Measurements from ENCODE around the gene COX8A. TPM values are rescaled to one million over a fixed set of nuclear protein-coding genes. Genes with fewer than 3 reads are reported as not detected.

The COX8A gene
- polyA plus RNA-seq, 3 donors, result 354 to 588 (median 526) TPM

- peak overlapping the region in 5 of 7 donors; percentile 24 to 85 (median 49) for H3K27ac Mint-ChIP-seq
- no peaks in the 10 kb centered on the region for H3K36me3 Mint-ChIP-seq
- 9% methylated on average over 37 of the region's 40 CpGs for WGBS (ENCODE audit: insufficient coverage)
- Histone ChIP-seq H3K27ac (ENCODE audit: low read depth in 1 of 2, low read length in 2 of 2) (peak overlapping the region in 1 of 2 donors; percentile 25), H3K4me1 (ENCODE audit: control insufficient read depth in 1 of 2, insufficient read depth in 2 of 2, low read length in 2 of 2) (peaks cover 17 to 19% of the 10 kb centered on the region in 2 donors), H4K20me1 (ENCODE audit: insufficient read depth, low read length) (no peaks in the 10 kb centered on the region), H3K36me3 (replicated peaks in 1 of 2; ENCODE audit: control insufficient read depth in 1 of 2, insufficient read depth in 2 of 2, low read length in 2 of 2) (no peaks in the 10 kb centered on the region), H3K4me2 (replicated peaks; ENCODE audit: extremely low read depth, low read length, poor library complexity, severe bottlenecking) (peak overlapping the region; percentile 96), H2AFZ (ENCODE audit: insufficient read depth, low read depth, low read length, poor library complexity, severe bottlenecking) (peak overlapping the region; percentile 92), H3K27me3 (ENCODE audit: control insufficient read depth in 2 of 2, insufficient read depth in 2 of 2, low read length in 2 of 2) (peaks cover 0 to 54% of the 10 kb centered on the region in 2 donors), H3K9ac (ENCODE audit: insufficient read depth, low read length, poor library complexity, severe bottlenecking) (peak overlapping the region; percentile 50), H3K79me2 (ENCODE audit: insufficient read depth, low read length) (no peaks in the 10 kb centered on the region), H3K4me3 (replicated peaks in 1 of 3; ENCODE audit: low read depth in 2 of 3, low read length in 3 of 3) (peak overlapping the region; percentile 50 to 83 (median 66)), H3K9me3 (replicated peaks in 1 of 2; ENCODE audit: control insufficient read depth in 1 of 2, insufficient read depth in 1 of 2, low read length in 2 of 2) (peaks cover 0 to 15% of the 10 kb centered on the region in 2 donors)
- peaks cover 9 to 18% (median 14%) of the 10 kb centered on the region in 7 donors for H3K9me3 Mint-ChIP-seq
- H3K4me1 Mint-ChIP-seq, result peaks cover 25% of the 10 kb centered on the region
- H3K4me3 Mint-ChIP-seq, result peak overlapping the region; percentile 98 to 100
- peaks cover 44 to 67% (median 47%) of the 10 kb centered on the region in 3 donors for H3K27me3 Mint-ChIP-seq (ENCODE audit: low read depth in 3 of 3)
- TF ChIP-seq, protein P1, sequence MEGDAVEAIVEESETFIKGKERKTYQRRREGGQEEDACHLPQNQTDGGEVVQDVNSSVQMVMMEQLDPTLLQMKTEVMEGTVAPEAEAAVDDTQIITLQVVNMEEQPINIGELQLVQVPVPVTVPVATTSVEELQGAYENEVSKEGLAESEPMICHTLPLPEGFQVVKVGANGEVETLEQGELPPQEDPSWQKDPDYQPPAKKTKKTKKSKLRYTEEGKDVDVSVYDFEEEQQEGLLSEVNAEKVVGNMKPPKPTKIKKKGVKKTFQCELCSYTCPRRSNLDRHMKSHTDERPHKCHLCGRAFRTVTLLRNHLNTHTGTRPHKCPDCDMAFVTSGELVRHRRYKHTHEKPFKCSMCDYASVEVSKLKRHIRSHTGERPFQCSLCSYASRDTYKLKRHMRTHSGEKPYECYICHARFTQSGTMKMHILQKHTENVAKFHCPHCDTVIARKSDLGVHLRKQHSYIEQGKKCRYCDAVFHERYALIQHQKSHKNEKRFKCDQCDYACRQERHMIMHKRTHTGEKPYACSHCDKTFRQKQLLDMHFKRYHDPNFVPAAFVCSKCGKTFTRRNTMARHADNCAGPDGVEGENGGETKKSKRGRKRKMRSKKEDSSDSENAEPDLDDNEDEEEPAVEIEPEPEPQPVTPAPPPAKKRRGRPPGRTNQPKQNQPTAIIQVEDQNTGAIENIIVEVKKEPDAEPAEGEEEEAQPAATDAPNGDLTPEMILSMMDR (IDR thresholded peaks at IDR 0.05), result peak; percentile 8
- DNase-seq, result peak; percentile 58 to 73 (median 63)
- intact Hi-C loops (cut with micrococcal nuclease), result no loop called here
Observed at GRCh38 chr11:64007629-64008282, 33.3 kb downstream of the COX8A start.

GRCh38 chr11:64008283-64008913 is 34.0 kb downstream of the COX8A start:
- 96% methylated on average over 21 of the region's 26 CpGs for WGBS (ENCODE audit: insufficient coverage)
- Mint-ChIP-seq H3K4me3 (peak overlapping the region; percentile 98 to 100), H3K4me1 (peaks cover 25% of the 10 kb centered on the region), H3K36me3 (no peaks in the 10 kb centered on the region), H3K27ac (no peak overlapping the region), H3K9me3 (peaks cover 9 to 18% (median 14%) of the 10 kb centered on the region in 7 donors), H3K27me3 (ENCODE audit: low read depth in 3 of 3) (peaks cover 37 to 60% (median 42%) of the 10 kb centered on the region in 3 donors)
- peak overlapping the region in 1 of 3 experiments; percentile 83 for H3K4me3 ChIP-seq (replicated peaks in 1 of 3; ENCODE audit: low read depth in 2 of 3, low read length in 3 of 3)
- peaks cover 17 to 19% of the 10 kb centered on the region in 2 donors for H3K4me1 ChIP-seq (ENCODE audit: control insufficient read depth in 1 of 2, insufficient read depth in 2 of 2, low read length in 2 of 2)
- H3K4me2 ChIP-seq (replicated peaks; ENCODE audit: extremely low read depth, low read length, poor library complexity, severe bottlenecking), result peak overlapping the region; percentile 96
- no peak overlapping the region for H3K27ac ChIP-seq (ENCODE audit: low read depth in 1 of 2, low read length in 2 of 2)
- no peaks in the 10 kb centered on the region for H3K79me2 ChIP-seq (ENCODE audit: insufficient read depth, low read length)
- no peak overlapping the region for H3K9ac ChIP-seq (ENCODE audit: insufficient read depth, low read length, poor library complexity, severe bottlenecking)
- intact Hi-C loops (cut with micrococcal nuclease), result no loop called here
- DNase-seq, result no peak
- peaks cover 0 to 15% of the 10 kb centered on the region in 2 donors for H3K9me3 ChIP-seq (replicated peaks in 1 of 2; ENCODE audit: control insufficient read depth in 1 of 2, insufficient read depth in 1 of 2, low read length in 2 of 2)
- TF ChIP-seq, protein P1 (IDR thresholded peaks at IDR 0.05), result no peak
- H3K36me3 ChIP-seq (replicated peaks in 1 of 2; ENCODE audit: control insufficient read depth in 1 of 2, insufficient read depth in 2 of 2, low read length in 2 of 2), result no peaks in the 10 kb centered on the region
- H2AFZ ChIP-seq (ENCODE audit: insufficient read depth, low read depth, low read length, poor library complexity, severe bottlenecking), result peak overlapping the region; percentile 92
- peaks cover 0 to 48% of the 10 kb centered on the region in 2 donors for H3K27me3 ChIP-seq (ENCODE audit: control insufficient read depth in 2 of 2, insufficient read depth in 2 of 2, low read length in 2 of 2)
- H4K20me1 ChIP-seq (ENCODE audit: insufficient read depth, low read length), result no peaks in the 10 kb centered on the region
